ENCODE results near the gene PPM1L.

Gene PPM1L

DNA sequence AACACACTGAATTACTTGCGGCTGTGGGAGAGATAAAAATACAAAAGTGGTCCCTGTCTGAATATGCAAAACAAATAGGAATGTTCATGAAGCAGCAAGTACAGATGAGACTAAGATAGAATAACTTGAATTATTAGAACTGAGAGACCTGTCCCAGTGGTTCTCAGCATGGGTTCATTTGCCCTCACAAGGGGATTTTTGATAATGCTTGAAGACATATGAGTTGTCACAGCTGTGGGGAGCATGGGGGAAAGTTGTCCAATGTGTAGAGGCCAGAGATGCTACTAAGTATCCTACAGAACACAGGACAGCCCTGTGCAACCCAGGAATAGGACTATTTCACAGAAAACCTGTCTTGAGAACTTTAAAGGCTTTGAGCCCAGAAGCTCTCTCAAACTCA lies 22.4 kb downstream of the PPM1L start:
- DNase-seq (ENCODE audit: extremely low read depth, low read depth): no peak
- no peak for TF ChIP-seq CTCF (IDR thresholded peaks at IDR 0.05; ENCODE audit: low read depth, low read length)

GRCh38 chr3:160779040-160779439 lies 23.0 kb downstream of the PPM1L start:
- DNase-seq (ENCODE audit: extremely low read depth, low read depth): no peak
- TF ChIP-seq CTCF (IDR thresholded peaks at IDR 0.05; ENCODE audit: low read depth, low read length): no peak

GRCh38 chr3:160780245-160780644 lies 24.2 kb downstream of the PPM1L start:
- TF ChIP-seq CTCF (IDR thresholded peaks at IDR 0.05; ENCODE audit: low read depth, low read length): no peak
- DNase-seq (ENCODE audit: extremely low read depth, low read depth): no peak

DNA sequence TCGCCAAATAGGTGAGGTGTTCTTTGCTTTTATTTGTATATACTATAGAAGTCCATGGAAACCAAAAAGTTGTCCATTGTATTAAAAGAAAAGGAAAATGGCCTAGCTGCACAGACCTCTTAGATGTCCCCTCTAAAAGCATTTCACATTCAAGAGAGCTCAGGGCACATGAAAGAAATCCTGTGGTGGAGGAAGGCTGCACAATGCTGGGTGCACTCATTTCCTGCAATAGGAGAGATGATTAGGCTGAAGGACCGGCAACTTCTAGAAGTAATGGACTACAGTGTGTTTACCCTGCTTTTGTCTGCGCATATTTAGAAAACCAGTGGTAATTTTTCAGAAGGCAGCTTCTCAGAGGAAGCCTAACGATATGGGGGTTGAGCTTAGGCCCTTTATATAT lies 25.4 kb downstream of the PPM1L start:
- TF ChIP-seq CTCF (IDR thresholded peaks at IDR 0.05; ENCODE audit: low read depth, low read length): no peak
- DNase-seq (ENCODE audit: extremely low read depth, low read depth): no peak

DNA sequence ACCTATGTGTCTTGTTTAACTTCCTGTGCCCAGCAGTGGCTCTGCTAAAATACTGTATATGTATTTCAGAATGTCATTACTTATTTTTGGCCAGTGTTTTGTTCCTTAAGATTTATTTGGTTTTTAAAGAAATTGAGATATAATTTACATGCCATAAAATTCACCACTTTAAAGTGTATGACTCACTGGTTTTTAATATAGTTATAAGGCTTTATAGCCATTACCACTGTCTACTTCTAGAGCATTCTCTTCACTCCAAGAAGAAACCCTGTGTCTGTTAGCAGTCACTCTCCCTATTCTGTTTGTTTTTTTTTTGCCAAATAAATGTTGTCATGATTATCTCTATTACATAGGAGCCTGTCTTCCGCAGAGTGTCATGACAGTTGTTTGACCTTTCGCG lies 25.8 kb downstream of the PPM1L start:
- no peak for TF ChIP-seq CTCF (IDR thresholded peaks at IDR 0.05; ENCODE audit: low read depth, low read length)
- DNase-seq (ENCODE audit: extremely low read depth, low read depth): no peak

DNA sequence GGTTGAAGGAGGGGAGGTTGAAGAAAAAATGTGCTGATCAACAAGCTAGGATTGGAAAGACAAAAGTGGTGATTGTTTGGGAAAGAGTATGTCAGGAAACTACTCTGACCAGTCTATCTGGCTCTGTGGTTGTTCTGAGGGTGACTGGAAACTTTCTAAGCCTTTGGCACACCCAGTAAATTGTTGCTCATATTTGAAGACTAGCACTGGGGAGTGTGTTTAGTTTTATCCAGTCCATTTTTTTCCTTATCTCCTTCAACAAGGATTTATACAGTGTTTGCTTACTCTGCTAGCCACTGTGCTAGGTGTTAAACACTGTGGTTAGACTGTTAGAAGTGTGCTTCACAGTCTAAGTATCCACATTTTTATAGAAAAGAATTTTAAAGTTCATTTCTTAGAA lies 28.8 kb downstream of the PPM1L start:
- no peak for DNase-seq (ENCODE audit: extremely low read depth, low read depth)
- TF ChIP-seq CTCF (IDR thresholded peaks at IDR 0.05; ENCODE audit: low read depth, low read length): no peak

GRCh38 chr3:160790726-160791125 lies 34.7 kb downstream of the PPM1L start:
- DNase-seq (ENCODE audit: extremely low read depth, low read depth): no peak
- TF ChIP-seq CTCF (IDR thresholded peaks at IDR 0.05; ENCODE audit: low read depth, low read length): no peak

All from AG09319 (cell line).